HUES64 (cell line): ENCODE measurements around the gene ANKDD1B.

ENCODE experiments used
- H3K27ac ChIP-seq: 2 replicates; pipeline ENCODE4 v1.7.0; 2013; ENCODE audit warnings: low read depth, low read length, inconsistent platforms
- H3K27me3 ChIP-seq: 2 replicates; pipeline ENCODE4 v1.6.1; 2013; ENCODE audit warnings: mild to moderate bottlenecking, low read length; ENCODE audit not compliant: insufficient read depth
- H3K36me3 ChIP-seq: 2 replicates; pipeline ENCODE4 v1.6.1; 2013; ENCODE audit warnings: mild to moderate bottlenecking, low read length; ENCODE audit not compliant: insufficient read depth
- H3K4me1 ChIP-seq: 2 replicates; pipeline ENCODE4 v1.6.1; 2013; ENCODE audit warnings: mild to moderate bottlenecking, low read length, moderate library complexity; ENCODE audit not compliant: insufficient read depth
- H3K4me3 ChIP-seq: 2 replicates; pipeline ENCODE4 v1.5.1; 2013; ENCODE audit warnings: mild to moderate bottlenecking, low read length, moderate library complexity
- H3K9ac ChIP-seq: 2 replicates; pipeline ENCODE4 v1.6.1; 2013; ENCODE audit warnings: mild to moderate bottlenecking, low read depth, low read length
- H3K9me3 ChIP-seq: 2 replicates; pipeline ENCODE4 v1.6.1; 2013; ENCODE audit warnings: low read depth, low read length; ENCODE audit not compliant: insufficient read depth
- WGBS: fragments of 150-250, 120-280 bp; methylation state at CpG from one replicate; pipeline ENCODE4 v1.1.7; 2013; ENCODE audit warnings: missing lambda C conversion rate; 5-methylcytosine and 5-hydroxymethylcytosine counted together

ANKDD1B gene

DNA sequence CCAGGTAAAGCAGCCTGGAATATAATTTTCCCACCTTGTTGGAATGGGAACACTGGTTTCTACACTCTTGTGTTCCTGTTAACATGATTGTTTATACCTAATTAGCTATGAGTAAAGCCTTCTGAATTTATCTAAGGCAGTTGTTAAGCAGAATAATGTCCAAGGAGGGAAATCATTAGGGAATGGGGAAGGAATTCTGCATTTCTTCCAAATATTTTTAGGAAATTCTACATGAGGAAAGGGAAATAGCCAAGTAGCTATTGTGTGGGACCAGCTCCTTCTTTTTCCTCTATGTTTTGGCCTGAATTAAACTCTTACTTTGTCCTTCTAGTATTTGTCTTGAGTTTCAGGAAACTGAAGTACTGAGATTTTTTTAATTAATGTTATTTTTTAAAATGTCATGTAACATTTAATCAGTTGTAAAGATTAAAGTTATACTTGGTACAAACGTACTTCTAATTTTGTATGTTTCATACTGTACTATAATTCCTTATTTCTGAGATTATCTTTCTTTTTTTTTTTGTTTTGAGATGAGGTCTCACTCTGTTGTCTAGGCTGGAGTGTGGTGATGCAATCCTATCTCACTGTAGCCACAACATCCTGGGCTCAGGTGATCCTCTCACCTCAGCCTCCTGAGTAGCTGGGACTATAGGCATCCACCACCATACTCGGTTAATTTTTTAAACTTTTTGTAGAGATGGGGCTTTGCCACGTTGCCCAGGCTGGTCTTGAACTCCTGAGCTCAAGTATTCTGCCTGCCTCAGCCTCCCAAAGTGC, 28.5 kb downstream of the ANKDD1B start:
- no peak overlapping the region for H3K9ac ChIP-seq
- no peaks in the 10 kb centered on the region for H3K27me3 ChIP-seq
- H3K9me3 ChIP-seq: no peaks in the 10 kb centered on the region
- WGBS: 88% methylated on average over 2 of the region's 3 CpGs
- no peaks in the 10 kb centered on the region for H3K4me1 ChIP-seq
- no peak overlapping the region for H3K27ac ChIP-seq
- no peak overlapping the region for H3K4me3 ChIP-seq
- H3K36me3 ChIP-seq: no peaks in the 10 kb centered on the region

DNA sequence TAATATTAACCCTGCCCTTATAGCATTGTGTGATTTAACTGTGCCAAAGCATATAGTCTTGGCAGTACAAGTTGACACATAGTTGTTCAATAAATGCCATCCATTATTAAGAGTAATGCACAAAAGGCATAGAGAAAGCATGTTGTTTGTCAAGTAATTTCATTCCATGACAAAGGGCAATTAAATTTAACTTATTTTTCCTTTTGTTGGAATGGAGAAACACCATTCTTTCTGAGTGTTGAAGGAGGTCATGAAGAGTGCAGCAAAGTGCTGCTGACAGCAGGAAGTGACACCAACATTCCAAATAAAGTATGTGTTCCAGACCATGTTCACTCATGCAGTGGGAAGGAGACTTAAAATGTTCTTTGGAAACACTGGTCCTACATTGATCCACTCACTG, 29.1 kb downstream of the ANKDD1B start:
- H3K36me3 ChIP-seq: no peaks in the 10 kb centered on the region

DNA sequence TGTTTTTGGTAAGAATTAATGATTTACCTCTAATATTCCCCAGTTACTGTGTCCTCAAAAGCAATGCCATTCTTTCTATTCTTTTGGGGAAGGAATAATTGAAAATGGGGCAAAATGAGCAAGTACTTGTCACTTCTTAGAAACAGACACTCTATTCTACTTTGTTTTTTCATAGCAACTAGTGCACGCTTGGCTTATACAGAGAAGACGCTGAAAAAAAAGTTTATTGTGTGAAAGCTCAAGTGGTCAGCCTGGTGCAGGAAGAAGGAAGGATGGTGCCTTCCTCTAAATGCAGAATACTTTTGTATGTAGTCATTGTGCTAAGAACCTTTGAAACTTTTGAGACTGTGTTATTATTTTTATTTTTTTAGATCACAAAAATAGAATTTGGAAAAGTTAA, 29.6 kb downstream of the ANKDD1B start:
- Histone ChIP-seq H3K27me3 (no peaks in the 10 kb centered on the region), H3K9ac (no peak overlapping the region), H3K27ac (no peak overlapping the region), H3K36me3 (no peaks in the 10 kb centered on the region), H3K4me3 (no peak overlapping the region), H3K4me1 (no peaks in the 10 kb centered on the region), H3K9me3 (no peaks in the 10 kb centered on the region)
- 97% methylated on average over 2 of the region's 2 CpGs for WGBS

More for the DNA sequence above, 29.1 kb downstream of the ANKDD1B start:
- H3K27me3 ChIP-seq: no peaks in the 10 kb centered on the region
- H3K4me3 ChIP-seq: no peak overlapping the region
- no peak overlapping the region for H3K27ac ChIP-seq
- no peaks in the 10 kb centered on the region for H3K9me3 ChIP-seq
- no peak overlapping the region for H3K9ac ChIP-seq
- no peaks in the 10 kb centered on the region for H3K4me1 ChIP-seq

DNA sequence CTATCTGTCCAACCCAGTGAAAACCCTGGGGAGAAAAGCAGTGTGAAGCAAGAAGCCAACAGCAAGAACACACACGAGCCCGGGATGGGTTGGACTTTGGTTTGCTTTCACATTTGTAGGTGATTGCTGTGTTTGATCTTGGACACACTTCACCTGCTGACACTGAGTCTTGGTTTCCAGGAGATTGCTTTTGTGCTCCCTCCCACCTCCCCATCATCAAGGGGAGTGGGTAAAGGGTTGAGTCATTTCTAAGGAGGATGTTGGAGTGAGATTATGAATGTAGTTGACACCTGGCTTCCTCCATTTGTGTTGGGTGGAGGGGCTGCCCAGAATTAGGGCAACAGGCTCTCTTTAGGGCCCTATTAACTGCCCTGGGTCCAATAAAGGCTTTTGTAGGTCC, 37.5 kb downstream of the ANKDD1B start:
- Histone ChIP-seq H3K9me3 (no peaks in the 10 kb centered on the region), H3K27ac (no peak overlapping the region), H3K36me3 (no peaks in the 10 kb centered on the region), H3K27me3 (no peaks in the 10 kb centered on the region), H3K4me3 (no peak overlapping the region), H3K4me1 (no peaks in the 10 kb centered on the region), H3K9ac (no peak overlapping the region)
- WGBS: 100% methylated on average over 2 of the region's 2 CpGs

DNA sequence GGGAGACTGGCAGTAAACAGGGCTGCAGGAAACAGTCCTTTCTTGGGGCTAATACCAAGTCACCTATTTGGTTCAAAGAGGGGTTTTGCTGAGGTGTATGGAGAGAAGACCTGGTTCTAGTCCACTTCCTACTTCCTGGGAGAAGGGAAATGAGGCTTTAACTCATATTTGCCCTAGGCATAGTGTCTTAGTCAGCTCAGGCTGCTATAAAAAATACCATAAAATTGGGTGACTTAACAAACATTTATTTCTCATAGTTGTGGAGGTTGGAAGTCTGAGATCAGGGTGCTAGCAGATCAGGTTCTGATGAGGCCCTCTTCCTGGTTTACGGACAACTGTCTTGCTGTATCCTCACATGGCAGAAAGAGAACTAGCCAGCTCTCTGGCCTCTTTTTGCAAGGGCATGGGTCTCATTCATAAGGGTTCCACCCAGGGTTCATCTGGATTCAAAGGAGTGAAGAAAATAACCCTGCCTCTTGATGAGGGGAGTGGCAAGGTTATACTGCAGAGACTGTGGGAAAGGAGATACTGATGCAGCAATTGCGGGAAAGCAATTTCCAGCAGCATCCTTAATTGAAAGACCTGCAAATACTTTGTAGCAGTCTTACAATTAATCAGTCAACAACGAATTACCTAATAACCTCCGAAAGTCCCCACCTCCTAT, 40.5 kb downstream of the ANKDD1B start:
- 88% methylated on average over 4 of the region's 4 CpGs for WGBS
- no peak overlapping the region for H3K4me3 ChIP-seq
- no peaks in the 10 kb centered on the region for H3K27me3 ChIP-seq
- no peaks in the 10 kb centered on the region for H3K36me3 ChIP-seq
- H3K27ac ChIP-seq: no peak overlapping the region
- no peaks in the 10 kb centered on the region for H3K9me3 ChIP-seq
- H3K4me1 ChIP-seq: 0 out of 2 replicates have a peak, but pooled peaks cover 8% of the 10 kb centered on the region
- no peak overlapping the region for H3K9ac ChIP-seq

DNA sequence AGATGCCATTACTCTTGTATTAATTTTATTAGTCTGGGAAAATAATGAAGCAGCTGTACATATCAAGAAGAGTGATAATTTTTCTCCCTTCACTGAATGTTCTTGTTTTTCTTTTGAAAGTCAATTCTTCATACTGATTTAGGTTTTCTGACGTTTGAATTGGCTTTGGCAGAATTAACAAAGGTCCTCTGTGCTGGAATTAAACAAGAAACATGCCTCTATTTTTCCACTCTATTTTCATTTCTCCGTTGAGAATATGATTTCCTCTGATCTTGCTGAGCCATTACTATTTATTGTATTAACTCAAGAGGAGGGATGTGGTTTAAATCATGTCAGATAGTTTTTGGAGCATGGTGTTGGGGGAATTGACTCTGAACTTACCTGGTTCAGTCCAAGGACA, 42.3 kb downstream of the ANKDD1B start:
- no peak overlapping the region for H3K4me3 ChIP-seq
- WGBS: 97% methylated on average over 2 of the region's 2 CpGs
- no peaks in the 10 kb centered on the region for H3K27me3 ChIP-seq
- H3K36me3 ChIP-seq: no peaks in the 10 kb centered on the region
- no peaks in the 10 kb centered on the region for H3K9me3 ChIP-seq
- no peak overlapping the region for H3K9ac ChIP-seq
- H3K4me1 ChIP-seq: 0 out of 2 replicates have a peak, but pooled peaks cover 8% of the 10 kb centered on the region
- H3K27ac ChIP-seq: no peak overlapping the region

DNA sequence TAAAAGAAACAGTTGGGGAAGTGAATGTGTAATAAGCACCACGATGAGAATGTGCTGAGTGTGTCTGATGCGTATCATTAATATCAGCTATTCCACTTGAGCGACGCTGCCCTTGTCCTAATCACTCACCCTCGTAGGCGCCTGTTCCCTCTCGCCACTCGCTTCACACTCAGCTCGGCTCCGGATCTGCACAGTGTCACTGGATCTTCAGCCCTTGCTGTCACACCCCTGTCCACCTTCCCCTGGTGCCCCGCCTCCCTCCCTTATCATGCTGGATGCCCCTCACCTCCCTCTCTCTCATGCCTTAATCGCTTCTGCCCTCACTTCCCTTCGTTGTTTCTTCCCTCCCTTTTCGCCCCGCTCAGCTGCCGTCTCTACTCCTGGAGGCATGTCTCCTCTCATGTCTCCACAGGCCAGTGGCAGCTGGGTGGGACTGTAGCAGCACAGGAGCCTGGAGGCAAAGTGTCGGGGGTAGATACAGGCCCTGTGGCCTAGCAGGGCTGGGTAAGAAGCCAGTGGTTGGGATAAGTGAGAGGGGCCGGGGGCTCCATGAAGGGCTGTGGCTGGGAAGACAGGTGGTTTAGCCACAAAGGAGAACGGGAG, 43.5 kb downstream of the ANKDD1B start:
- no peak overlapping the region for H3K4me3 ChIP-seq
- 93% methylated on average over 19 of the region's 19 CpGs for WGBS
- 0 out of 2 replicates have a peak, but pooled peaks cover 8% of the 10 kb centered on the region for H3K4me1 ChIP-seq
- H3K27ac ChIP-seq: no peak overlapping the region
- H3K36me3 ChIP-seq: no peaks in the 10 kb centered on the region
- H3K9ac ChIP-seq: no peak overlapping the region
- H3K9me3 ChIP-seq: no peaks in the 10 kb centered on the region
- H3K27me3 ChIP-seq: no peaks in the 10 kb centered on the region

DNA sequence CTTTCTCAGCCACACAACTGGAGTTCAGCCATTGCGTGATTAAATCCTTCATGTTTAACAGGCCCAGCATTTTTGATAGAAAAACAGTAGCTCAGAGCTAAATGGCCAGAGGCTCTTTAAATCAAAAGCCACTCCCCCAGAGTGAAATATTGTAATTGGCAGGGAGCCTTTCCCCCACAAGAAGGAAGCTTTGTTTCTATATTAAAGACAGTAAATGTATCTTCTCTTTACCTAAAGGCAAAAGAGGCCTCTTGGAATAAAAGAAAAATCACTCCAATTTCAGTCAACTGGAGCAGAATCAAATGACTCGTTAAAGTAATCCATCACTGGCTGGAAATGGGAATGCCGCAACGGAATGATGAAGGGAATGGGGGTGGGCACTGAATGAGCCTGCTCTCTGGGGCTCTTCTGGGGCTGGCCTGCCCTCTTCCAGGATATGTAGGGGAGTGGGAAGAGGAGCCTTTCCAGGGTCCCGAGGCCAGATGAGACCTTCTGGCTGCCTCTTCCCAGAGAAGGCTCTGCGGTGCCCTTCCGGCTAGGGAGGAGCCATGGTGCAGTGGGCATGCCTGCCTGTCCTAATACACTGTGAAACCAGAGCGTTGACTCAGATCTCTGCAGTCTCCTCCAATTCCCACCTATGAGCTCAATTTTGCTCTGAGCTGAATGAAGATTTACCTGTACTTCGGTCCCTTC, 45.2 kb downstream of the ANKDD1B start:
- Histone ChIP-seq H3K4me3 (no peak overlapping the region), H3K36me3 (no peaks in the 10 kb centered on the region), H3K9me3 (no peaks in the 10 kb centered on the region), H3K27me3 (no peaks in the 10 kb centered on the region), H3K27ac (no peak overlapping the region), H3K4me1 (0 out of 2 replicates have a peak, but pooled peaks cover 8% of the 10 kb centered on the region), H3K9ac (no peak overlapping the region)
- 75% methylated on average over 9 of the region's 9 CpGs for WGBS

DNA sequence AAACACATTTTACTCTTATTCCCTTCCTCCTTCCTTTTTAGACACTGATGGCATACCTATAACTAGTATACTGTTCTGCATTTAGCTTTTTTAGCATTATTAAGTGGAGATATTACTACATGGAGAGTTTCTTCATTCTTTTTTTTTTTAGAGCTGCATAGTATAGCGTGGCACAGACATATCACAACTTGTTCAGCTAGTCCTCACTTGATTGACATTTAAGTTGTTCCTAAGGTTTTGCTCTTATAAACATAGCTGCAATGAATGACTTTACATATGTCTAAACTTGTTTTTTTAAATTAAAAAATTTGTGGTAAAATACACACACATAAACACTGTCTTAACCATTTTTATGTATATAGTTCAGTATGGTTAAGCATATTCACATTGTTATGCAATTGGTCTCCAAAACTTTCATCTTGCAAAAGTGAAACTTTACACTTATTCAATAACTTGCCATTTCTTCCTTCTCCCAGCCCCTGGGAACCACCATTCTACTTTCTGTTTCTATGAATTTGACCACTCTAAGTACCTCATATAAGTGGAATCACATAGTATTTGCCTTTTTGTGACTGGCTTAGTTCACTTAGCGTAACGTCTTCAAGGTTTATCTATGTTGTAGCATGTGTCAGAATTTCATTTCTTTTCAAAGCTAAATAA, 48.7 kb downstream of the ANKDD1B start:
- Histone ChIP-seq H3K9me3 (no peaks in the 10 kb centered on the region), H3K36me3 (no peaks in the 10 kb centered on the region), H3K9ac (no peak overlapping the region), H3K4me3 (no peak overlapping the region), H3K27me3 (no peaks in the 10 kb centered on the region), H3K4me1 (0 out of 2 replicates have a peak, but pooled peaks cover 8% of the 10 kb centered on the region), H3K27ac (no peak overlapping the region)
- WGBS: 100% methylated on average over 3 of the region's 3 CpGs

DNA sequence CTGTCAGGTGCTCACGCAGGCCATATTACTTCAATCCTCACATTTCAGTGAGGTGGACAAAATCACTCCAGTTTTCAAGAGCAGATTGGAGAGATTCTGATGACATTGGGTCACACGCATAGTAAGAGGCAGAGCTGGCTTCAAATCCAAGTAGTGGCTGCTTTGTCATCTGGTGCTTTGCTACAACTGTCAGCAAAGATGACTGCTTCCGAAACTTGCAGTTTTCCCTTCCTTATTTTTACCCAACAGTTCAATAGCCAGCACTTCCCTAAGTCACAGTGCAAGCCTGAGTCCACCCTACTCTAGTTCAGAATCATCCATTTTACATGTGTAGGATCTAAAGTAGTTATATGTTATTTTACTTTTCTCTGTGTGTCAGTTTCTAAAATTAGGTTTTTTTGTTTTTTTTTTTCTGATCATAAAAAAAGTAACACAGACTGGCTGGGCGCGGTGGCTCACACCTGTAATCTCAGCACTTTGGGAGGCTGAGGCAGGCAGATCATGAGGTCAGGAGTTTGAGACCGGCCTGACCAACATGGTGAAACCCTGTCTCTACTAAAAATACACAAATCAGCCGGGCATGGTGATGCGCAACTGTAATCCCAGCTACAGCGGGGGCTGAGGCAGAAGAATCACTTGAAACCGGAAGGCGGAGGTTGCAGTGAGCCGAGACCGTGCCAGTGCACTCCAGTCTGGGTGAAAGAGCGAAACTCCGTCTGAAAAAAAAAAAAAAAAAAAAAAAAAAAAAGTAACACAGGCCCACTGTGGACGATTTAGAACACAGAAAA, 49.6 kb downstream of the ANKDD1B start:
- 90% methylated on average over 15 of the region's 16 CpGs for WGBS
- H3K4me3 ChIP-seq: no peak overlapping the region

More for the DNA sequence above, 49.6 kb downstream of the ANKDD1B start:
- Histone ChIP-seq H3K9me3 (no peaks in the 10 kb centered on the region), H3K27me3 (no peaks in the 10 kb centered on the region), H3K36me3 (no peaks in the 10 kb centered on the region), H3K4me1 (0 out of 2 replicates have a peak, but pooled peaks cover 7% of the 10 kb centered on the region), H3K27ac (no peak overlapping the region), H3K9ac (no peak overlapping the region)
